Measurements from ENCODE around the gene SH2D3C. TPM values are rescaled to one million over a fixed set of nuclear protein-coding genes. Genes with fewer than 3 reads are reported as not detected.
"Not testable (repeated sequence)": the region's sequence is repeated elsewhere in the genome, so short reads cannot be mapped to it uniquely, and the experiment has no call there.

The SH2D3C gene
- total RNA-seq, 1 experiment from 2014 or later: not detected

DNA sequence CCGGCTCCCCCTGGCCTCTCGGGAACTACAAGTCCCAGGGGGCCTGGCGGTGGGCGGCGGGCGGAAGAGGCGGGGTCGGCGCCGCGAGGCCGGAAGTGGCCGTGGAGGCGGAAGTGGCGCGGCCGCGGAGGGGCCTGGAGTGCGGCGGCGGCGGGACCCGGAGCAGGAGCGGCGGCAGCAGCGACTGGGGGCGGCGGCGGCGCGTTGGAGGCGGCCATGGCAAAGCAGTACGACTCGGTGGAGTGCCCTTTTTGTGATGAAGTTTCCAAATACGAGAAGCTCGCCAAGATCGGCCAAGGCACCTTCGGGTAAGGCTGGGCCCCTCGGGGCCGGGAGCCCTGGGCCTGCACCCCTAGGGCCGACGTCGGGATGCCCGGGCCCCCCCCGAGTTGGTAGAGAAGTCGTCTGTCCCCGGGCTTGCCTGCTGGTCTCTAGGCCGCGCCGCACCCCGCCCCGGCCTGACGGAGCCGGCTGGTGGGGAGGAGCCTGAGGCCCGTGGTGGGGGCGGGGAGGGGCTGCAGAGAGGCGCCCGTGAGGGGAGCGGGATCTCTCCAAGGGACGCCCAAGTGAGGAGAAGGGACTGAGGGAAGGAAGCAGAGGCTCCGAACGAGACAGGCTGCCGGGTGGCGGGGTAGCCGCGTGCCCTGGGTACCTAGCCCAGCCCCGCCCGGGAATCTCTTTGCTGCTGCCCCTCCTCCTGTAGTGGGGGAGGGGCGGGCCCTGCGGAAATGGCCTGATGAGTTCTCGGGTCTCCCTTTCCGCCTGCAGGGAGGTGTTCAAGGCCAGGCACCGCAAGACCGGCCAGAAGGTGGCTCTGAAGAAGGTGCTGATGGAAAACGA is 7.7 kb upstream of the SH2D3C start, which contains the start of gene CDK9:
Gene CDK9 (plus strand): TSS at position 102 of the 840 bp plus-strand sequence. CDS start 115 bp downstream, at position 217.
- DNase-seq (ENCODE audit: low read depth): peak; percentile 84

GRCh38 chr9:127785023-127785932 is 6.8 kb upstream of the SH2D3C start:
- DNase-seq (ENCODE audit: low read depth): peak; percentile 72

DNA sequence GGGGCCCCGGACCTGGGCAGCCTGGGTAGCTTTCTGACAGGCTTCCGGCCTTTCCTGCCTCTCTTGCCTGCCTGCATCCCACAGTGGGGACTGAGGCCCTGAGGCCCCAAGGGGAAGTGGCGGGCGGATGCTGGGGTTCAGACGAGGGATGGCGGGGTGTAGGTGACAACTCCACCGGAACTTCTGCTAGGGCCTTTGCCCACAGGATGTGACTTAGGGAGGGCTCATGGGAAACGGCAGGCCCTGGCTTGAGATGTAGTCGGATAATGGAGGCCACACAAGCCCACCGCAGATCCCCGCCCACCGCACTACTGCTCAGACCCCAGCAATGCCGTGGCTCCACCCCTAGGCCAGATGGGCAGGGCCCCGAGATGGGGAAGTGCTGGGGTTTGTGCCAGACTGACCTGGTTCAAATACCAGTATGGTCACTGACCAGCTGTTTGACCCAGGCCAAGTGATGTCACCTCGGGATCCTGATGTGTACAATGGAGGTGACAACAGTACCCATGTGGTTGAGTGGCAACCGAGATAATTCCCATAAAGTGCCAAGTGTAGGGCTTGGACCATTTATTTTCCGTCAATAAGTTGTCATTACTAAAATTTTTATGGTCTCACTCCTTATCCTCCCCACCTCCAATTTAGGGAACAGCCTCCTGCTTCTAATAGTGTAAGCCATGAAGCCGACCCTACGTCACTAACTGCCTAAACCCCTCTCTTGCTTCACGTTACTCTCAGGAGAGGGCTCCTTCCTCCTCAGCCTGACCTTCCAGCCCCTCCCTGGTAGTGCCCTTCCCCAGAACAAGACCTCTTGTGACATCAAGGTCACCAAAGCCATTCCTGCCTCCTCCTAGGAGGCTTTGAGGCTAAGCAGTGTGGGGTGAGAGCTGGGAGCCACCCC is 4.9 kb upstream of the SH2D3C start:
- no peak for DNase-seq (ENCODE audit: low read depth)

DNA sequence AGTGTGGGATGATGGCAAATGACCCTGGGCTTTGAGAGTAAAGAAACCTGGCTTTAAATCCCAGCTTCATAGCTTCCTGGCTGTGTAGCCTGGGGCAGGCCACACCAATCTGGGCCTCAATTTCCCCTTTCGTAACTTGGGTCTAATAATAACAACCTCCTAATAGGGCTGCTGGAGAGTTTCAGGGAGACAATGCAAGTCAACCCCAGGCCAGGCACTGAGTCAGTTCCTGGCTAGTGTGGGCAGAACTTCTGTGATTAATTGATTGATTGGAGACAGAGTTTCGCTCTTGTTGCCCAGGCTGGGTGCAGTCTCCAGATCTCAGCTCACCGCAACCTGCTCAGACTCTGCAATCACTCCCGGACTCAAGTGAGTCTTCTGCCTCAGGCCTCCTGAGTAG is 3.3 kb upstream of the SH2D3C start:
- DNase-seq (ENCODE audit: low read depth): no peak

DNA sequence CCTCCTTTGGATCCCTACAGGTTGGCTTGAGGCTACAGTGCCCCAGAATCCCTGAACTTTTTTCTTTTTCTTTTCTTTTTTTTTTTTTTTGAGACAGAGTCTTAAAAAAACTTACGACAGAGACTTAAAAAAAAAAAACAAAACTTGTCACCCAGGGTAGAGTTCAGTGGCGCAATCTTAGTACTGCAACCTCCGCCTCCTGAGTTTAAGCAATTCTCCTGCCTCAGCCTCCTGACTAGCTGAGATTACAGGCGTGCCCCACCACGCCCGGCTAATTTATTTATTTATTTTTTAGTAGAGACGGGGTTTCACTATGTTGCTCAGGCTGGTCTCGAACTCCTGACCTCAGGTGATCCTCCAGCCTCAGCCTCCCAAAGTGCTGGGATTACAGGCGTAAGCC is 2.4 kb upstream of the SH2D3C start:
- not testable (repeated sequence) for DNase-seq (ENCODE audit: low read depth)

DNA sequence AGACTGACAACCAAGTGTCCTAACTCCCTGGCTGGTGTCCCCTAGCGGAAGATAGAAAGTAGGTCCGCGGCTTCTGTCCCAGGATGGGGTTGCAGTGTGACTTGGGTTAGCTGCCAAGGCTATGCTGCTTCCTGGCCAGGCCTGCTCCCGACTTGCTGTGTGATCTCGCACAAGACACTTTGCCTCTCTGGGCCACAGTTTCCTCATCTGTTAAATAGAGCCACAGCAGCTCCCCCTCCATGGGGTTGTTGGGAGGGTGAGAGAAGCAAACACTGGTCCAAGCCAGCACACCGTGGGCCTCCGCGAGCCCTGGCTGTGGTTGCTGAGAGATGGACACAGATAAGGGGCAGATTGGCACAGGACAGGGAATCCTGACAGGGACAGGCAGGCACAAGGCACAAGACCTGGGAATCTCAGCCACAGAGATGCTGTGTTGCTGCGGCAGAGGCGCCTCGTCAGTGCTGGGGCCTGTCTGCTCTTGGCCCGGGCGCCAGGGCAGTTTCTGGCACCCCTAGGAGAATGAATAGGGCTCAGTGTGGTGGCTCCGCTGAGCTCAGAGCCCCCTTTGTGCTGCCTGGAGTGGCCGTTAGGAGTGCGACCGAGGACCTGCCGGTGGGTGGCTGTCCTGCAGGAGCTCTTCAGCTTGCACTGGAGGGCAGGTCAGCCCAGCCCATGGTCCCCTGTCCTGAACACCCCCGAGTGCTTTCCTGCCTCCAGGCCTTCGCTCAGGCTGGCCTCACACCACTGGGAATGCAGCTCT is 1.8 kb upstream of the SH2D3C start:
- no peak for DNase-seq (ENCODE audit: low read depth)

DNA sequence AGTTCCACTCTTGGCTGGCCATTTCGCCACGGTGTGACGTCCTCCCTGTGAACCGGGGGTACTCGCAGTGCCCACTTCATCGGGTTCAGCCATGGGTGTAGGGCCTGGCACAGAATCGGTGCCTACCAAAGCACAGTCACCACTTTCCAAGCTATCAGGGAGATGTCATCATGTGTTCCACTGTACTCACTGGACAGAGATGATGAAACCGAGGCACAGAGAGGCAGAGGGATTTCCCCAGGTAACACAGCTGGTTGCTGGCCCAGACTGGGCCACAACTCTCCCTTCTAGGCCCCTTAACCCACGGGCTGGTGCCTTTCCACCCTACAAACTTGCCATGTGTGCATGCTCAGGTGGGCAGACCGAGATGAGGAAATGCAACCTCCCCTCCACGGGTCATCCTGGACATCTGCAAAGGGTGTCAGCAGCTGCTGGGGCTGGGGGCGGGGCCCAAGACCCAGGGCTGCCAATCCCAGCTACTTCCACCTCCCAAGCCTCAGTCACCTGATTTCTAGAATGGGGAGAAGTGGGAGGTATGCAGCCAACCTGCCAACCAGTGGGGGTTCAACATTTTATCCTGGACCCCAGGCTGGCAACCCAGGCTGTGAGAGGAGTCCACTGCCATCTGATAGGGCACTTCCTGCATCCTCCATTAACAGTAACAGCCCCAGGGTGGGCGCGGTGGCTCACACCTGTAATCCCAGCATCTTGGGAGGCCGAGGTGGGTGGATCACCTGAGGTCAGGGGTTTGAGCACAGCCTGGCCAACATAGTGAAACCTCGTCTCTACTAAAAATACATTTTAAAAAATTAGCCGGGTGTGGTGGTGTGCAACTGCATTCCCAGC is 893 bp upstream of the SH2D3C start:
- DNase-seq (ENCODE audit: low read depth): no peak

- no peak for DNase-seq (ENCODE audit: low read depth)
These were observed 992 bp downstream of the SH2D3C start for GRCh38 chr9:127777368-127777980.

DNA sequence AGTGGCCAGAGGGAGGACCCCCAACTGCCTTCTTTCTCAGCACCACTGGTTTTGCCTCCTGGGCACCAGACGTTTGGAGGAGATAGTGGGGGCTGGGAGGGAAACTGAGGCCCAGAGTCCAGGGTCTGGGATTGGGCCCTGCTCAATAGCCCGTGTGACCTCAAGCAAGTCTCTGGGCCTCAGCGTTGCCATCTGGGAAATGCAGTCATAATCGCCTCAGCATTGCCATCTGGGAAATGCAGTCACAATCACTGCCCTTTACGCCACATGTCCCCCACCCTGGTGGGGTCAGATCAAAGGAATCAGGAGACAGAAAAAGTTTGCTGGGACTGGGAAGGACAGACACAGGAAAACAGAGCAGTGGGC is 1.6 kb downstream of the SH2D3C start:
- DNase-seq (ENCODE audit: low read depth): no peak

DNA sequence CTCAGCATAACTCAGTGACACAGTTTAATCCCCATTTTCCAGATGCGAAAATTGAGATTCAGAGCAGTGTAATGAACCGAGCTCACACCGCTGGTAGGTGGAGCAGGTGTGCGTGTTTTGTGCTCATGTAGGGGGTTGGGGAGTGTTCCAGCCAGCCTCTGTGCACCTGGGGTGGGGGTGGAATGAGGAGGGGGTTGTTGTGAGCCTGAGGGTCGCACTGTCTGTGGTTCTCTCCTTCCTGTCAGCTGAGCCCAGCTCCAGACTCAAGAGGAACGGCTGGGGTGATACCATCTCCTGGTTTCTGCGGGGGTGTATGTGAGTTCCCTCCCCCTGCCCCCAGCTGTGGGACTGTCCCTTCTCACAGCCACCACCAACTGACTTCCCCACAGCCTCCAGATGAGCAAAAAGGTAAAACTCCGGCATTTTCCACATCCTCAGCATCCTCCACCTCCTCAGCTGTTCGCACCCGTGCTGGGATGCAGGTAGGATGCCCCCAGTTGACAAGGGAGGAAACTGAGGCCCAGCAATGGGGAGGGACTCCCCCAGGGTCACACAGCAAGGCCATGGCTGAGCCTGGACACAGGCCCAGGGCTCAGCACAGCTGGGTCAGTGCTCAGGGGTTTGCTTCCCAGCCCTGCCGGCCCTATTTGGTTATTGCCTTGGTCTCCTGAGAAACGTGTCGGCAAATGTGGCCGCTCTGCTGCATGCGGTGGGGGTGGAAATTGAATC is 2.1 kb downstream of the SH2D3C start:
- DNase-seq (ENCODE audit: low read depth): no peak

DNA sequence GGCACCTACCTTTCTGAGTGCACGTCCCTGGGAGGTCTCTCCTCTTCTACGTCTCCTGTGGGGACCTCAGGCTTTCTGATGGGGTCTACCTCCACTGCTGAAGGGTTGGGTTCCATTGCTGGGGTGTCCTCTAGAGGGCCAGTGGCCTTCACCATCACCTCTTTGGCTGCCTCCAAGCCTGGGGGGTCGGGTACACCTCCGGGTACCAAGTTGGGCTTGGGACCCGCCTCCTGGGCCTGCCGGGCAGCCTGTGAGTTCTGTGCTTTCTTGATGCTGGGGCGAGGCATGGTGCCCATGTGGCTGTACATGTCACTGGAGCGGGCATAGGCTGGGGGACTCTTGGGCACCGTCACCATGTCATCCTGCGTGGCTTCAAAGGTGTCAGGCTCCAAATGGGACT is 4.5 kb downstream of the SH2D3C start:
- DNase-seq (ENCODE audit: low read depth): no peak

- no peak for DNase-seq (ENCODE audit: low read depth)
These were observed 5.2 kb downstream of the SH2D3C start for GRCh38 chr9:127773272-127773671.

GRCh38 chr9:127772603-127773002 is 5.9 kb downstream of the SH2D3C start:
- DNase-seq (ENCODE audit: low read depth): no peak

DNA sequence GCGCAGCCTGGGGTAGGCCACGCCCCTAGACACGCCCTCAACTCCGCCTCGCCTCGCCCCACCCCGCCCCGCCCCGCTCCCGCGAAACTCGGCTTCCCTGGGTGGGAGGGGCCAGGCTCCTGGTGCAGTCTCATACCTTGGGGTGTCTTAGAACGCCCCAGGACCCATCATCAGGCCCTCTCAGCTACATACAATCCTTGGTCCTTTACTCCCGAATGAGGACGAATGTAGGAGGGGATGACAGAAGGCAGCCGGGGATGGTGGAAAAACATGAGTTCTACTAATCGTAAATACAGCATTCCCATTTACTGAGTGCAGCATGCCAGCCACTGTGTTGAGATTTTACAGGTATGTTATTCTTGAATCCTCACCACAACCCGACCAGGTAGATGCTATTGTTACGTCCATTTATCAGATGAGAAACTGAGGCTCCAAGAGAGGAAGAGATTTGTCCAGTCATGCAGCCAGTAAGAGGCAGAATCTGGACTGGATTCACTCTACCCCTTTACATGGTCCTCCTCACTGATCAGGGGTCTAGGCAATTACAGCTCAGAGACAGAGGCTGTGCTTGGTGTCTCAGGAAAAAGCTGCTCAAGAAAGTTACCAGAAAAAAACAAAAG is 6.8 kb downstream of the SH2D3C start:
- no peak for DNase-seq (ENCODE audit: low read depth)

DNA sequence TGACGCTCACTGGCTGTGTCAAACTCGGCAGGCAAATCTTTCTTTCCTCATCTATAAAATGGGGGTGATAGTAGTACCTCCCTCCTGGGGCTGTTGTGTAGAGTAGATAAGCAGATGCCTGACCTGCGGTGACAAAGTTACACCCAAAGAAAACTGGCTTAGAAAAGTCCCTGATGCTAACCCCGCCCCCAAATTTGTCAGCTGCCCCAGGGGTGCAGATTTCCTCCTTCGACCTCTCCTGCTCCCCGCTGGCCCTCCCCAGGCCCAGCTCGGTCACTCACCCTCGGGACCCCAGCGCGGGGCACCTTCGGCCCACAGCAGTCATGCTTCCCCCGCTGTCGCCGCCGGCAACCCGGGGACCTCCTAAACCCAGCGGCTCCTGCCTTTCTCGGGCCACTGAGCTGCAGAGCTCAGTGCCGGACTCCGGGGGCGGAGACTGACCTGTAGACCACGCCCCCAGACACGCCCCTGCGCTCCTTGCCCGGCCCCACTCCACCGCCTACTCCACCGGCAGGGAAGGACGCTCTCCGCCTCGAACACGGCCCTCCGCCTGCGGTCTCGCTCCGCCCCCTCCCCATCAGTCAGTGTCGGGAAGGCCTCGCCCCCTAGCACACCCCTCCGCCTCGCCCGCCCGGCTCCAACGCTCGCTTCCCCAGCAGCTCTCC is 7.4 kb downstream of the SH2D3C start:
- DNase-seq (ENCODE audit: low read depth): peak; percentile 94

- DNase-seq (ENCODE audit: low read depth): no peak
These were observed 7.9 kb downstream of the SH2D3C start for GRCh38 chr9:127770583-127770904.

GRCh38 chr9:127769929-127770582 is 8.4 kb downstream of the SH2D3C start:
- no peak for DNase-seq (ENCODE audit: low read depth)
